PC-9 (cell line): Measurements from ENCODE around the gene CCAR1. TPM values are rescaled to one million over a fixed set of nuclear protein-coding genes. Genes with fewer than 3 reads are reported as not detected.

Experiments
- BruUV-seq: library from RNA; stranded (reverse); fragments of 400-500 nt; replicated peaks from 2 replicates; lab custom pipeline; 2021; lab: Mats Ljungman, UMichigan
- CTCF ChIA-PET: fragments of 300-600 bp; sonication (Branson Sonifier 250); formaldehyde crosslinking; loops from one replicate; lab custom pipeline; 2022; ENCODE audit warnings: antibody characterized with exemption; lab: Charles Lee
- POLR2A ChIA-PET: fragments of 300-600 bp; sonication (Branson Sonifier 250); formaldehyde crosslinking; loops from one replicate; lab custom pipeline; 2022; ENCODE audit warnings: antibody characterized with exemption; ENCODE audit not compliant: unreplicated experiment; lab: Charles Lee
- DNase-seq, 2 experiments: peaks; one replicate each; pipeline versions ENCODE4 v3.0.0 to v3.0.0-alpha.2; 2015 to 2022; ENCODE audit warnings: mixed read lengths in 1 of 2
- H2AFZ ChIP-seq: fragments of 200-600 bp; sonication (generic); 2 replicates; pipeline ENCODE4 v1.8.1; 2017; ENCODE audit warnings: antibody characterized with exemption
- H3F3A ChIP-seq: fragments of 200-600 bp; sonication (generic); 2 replicates; pipeline ENCODE4 v1.8.1; 2017; ENCODE audit warnings: antibody characterized with exemption, mild to moderate bottlenecking, low read depth; ENCODE audit not compliant: insufficient read depth
- H3K27ac ChIP-seq: fragments of 200-600 bp; sonication (generic); 2 replicates; pipeline ENCODE4 v1.6.1; 2016; ENCODE audit warnings: mixed run types
- H3K27me3 ChIP-seq: fragments of 200-600 bp; sonication (generic); 2 replicates; pipeline ENCODE4 v1.6.1; 2016; ENCODE audit warnings: low read depth, mixed run types; ENCODE audit not compliant: insufficient read depth
- H3K36me3 ChIP-seq: fragments of 200-600 bp; sonication (generic); 2 replicates; pipeline ENCODE4 v1.6.1; 2016; ENCODE audit warnings: low read depth, mixed run types
- H3K4me1 ChIP-seq: fragments of 200-600 bp; sonication (generic); replicated peaks from 2 replicates; pipeline ENCODE4 v1.6.1; 2016; ENCODE audit warnings: mixed run types; ENCODE audit not compliant: insufficient read depth
- H3K4me2 ChIP-seq: fragments of 200-600 bp; sonication (generic); 2 replicates; pipeline ENCODE4 v1.6.1; 2017; ENCODE audit warnings: mixed run types
- H3K4me3 ChIP-seq: fragments of 200-600 bp; sonication (generic); 2 replicates; pipeline ENCODE4 v1.6.1; 2016; ENCODE audit warnings: mixed run types
- H3K79me2 ChIP-seq: fragments of 200-600 bp; sonication (generic); 2 replicates; pipeline ENCODE4 v1.6.1; 2017; ENCODE audit warnings: low read depth, mixed run types
- H3K9me2 ChIP-seq: fragments of 200-600 bp; sonication (generic); 2 replicates; pipeline ENCODE4 v1.8.1; 2017; ENCODE audit warnings: mild to moderate bottlenecking; ENCODE audit not compliant: insufficient read depth
- H3K9me3 ChIP-seq: fragments of 200-600 bp; sonication (generic); 2 replicates; pipeline ENCODE4 v1.8.1; 2016; ENCODE audit warnings: low read depth; ENCODE audit not compliant: insufficient read depth
- H4K20me1 ChIP-seq: fragments of 200-600 bp; sonication (generic); 2 replicates; pipeline ENCODE4 v1.8.1; 2017; ENCODE audit not compliant: insufficient read depth
- CTCF ChIP-seq: fragments of 200-600 bp; sonication (generic); conservative IDR thresholded peaks from 2 replicates; pipeline ENCODE4 v1.6.1; 2017; ENCODE audit warnings: mixed run types, antibody characterized with exemption, mild to moderate bottlenecking, moderate library complexity
- EZH2 ChIP-seq: fragments of 200-600 bp; sonication (generic); IDR thresholded peaks from 2 replicates; pipeline ENCODE4 v1.8.0; 2017; ENCODE audit warnings: antibody characterized with exemption, low read depth
- intact Hi-C: fragments of 100-400 bp; cut with micrococcal nuclease; formaldehyde crosslinking; loops from one replicate; pipeline ENCODE4 v1.10.0; 2022; ENCODE audit not compliant: unreplicated experiment
- total RNA-seq: library from RNA; stranded (reverse); gene quantifications from 2 replicates; pipeline ENCODE4 v1.2.3, GENCODE V29; 2021

The CCAR1 gene
- total RNA-seq, 1 experiment from 2014 or later, result 98.3 TPM

- Histone ChIP-seq H3K27me3 (no peaks in the 10 kb centered on the region), H3K27ac (no peak overlapping the region), H4K20me1 (no peaks in the 10 kb centered on the region), H3F3A (peaks cover 19% of the 10 kb centered on the region; the same call in 1 of the 2 replicates), H2AFZ (no peak overlapping the region), H3K79me2 (peaks cover 14% of the 10 kb centered on the region), H3K9me3 (no peaks in the 10 kb centered on the region), H3K4me3 (no peak overlapping the region), H3K4me2 (no peak overlapping the region), H3K4me1 (peaks cover 5% of the 10 kb centered on the region), H3K9me2 (no peaks in the 10 kb centered on the region), H3K36me3 (peaks cover 4% of the 10 kb centered on the region; the same call in 1 of the 2 replicates)
- intact Hi-C loops, result no loop called here
- POLR2A ChIA-PET, result no interaction called here
- CTCF ChIA-PET, result interaction anchor here (0.6 kb wide), 1 partner anchor 13 kb away, joined by 3 read pairs; no protein-coding TSS in a partner anchor
- TF ChIP-seq CTCF (no peak), EZH2 (no peak)
- BruUV-seq, result no TSS peak
- no peak for DNase-seq
These were observed 3.6 kb upstream of the CCAR1 start for GRCh38 chr10:68717435-68717834.

GRCh38 chr10:68721673-68722335, 765 bp downstream of the CCAR1 start:
- H3K9me2 ChIP-seq, result no peaks in the 10 kb centered on the region
- H3K36me3 ChIP-seq, result peaks cover 30% of the 10 kb centered on the region
- peaks cover 19% of the 10 kb centered on the region for H3F3A ChIP-seq
- peak overlapping the region; percentile 87; the same call in 1 of the 2 replicates for H3K27ac ChIP-seq
- ChIA-PET CTCF (no interaction called here), POLR2A (interaction anchor here (0.7 kb wide), 1 partner anchor 173 kb away, joined by 3 read pairs; no protein-coding TSS in a partner anchor)
- DNase-seq, result no peak
- H3K4me1 ChIP-seq, result peaks cover 10% of the 10 kb centered on the region
- H3K9me3 ChIP-seq, result no peaks in the 10 kb centered on the region
- intact Hi-C loops, result loop anchor here (1.0 to 2.0 kb wide), 3 partner anchors 171 to 251 kb away; partner anchors contain the start of genes DNA2 and SLC25A16
- no TSS peak for BruUV-seq
- peak overlapping the region; percentile 97 for H3K4me2 ChIP-seq
- H2AFZ ChIP-seq, result peak overlapping the region; percentile 95
- peak overlapping the region; percentile 85 for H3K4me3 ChIP-seq
- peaks cover 29% of the 10 kb centered on the region for H3K79me2 ChIP-seq
- TF ChIP-seq CTCF (no peak), EZH2 (no peak)
- H4K20me1 ChIP-seq, result no peaks in the 10 kb centered on the region
- no peaks in the 10 kb centered on the region for H3K27me3 ChIP-seq

- no peaks in the 10 kb centered on the region for H3K9me2 ChIP-seq
- H3K4me2 ChIP-seq, result no peak overlapping the region
- CTCF ChIA-PET, result no interaction called here
- H4K20me1 ChIP-seq, result peaks cover 11% of the 10 kb centered on the region; the same call in 1 of the 2 replicates
- H3K4me3 ChIP-seq, result no peak overlapping the region
- H3F3A ChIP-seq, result peaks cover 15% of the 10 kb centered on the region
- peaks cover 49% of the 10 kb centered on the region for H3K36me3 ChIP-seq
- TF ChIP-seq CTCF (no peak), EZH2 (no peak)
- BruUV-seq, result no TSS peak
- H3K27ac ChIP-seq, result no peak overlapping the region
- no peak overlapping the region for H2AFZ ChIP-seq
- intact Hi-C loops, result no loop called here
- no peaks in the 10 kb centered on the region for H3K9me3 ChIP-seq
- H3K27me3 ChIP-seq, result no peaks in the 10 kb centered on the region
- no peak for DNase-seq
- H3K4me1 ChIP-seq, result peaks cover 10% of the 10 kb centered on the region
- peaks cover 36% of the 10 kb centered on the region for H3K79me2 ChIP-seq
- POLR2A ChIA-PET, result interaction anchor here (0.6 to 0.7 kb wide), 2 partner anchors 8 to 347 kb away, joined by 6 to 7 read pairs; no protein-coding TSS in a partner anchor
These were observed 4.0 kb downstream of the CCAR1 start for GRCh38 chr10:68725016-68725415.
